Esophagus muscularis mucosa (tissue), 4 donors: Measurements from ENCODE around the gene BLACAT1. TPM values are rescaled to one million over a fixed set of nuclear protein-coding genes. Genes with fewer than 3 reads are reported as not detected.

ENCODE experiments used
- DNase-seq: peaks from one replicate; pipeline ENCODE4 v3.0.0-alpha.2; 2017; ENCODE audit errors: extremely low spot score
- H3K27ac ChIP-seq, 4 donors: fragments of 200-600 bp; sonication (generic); replicated peaks in 1 of 4; 1 replicate in 3 of 4; 2 replicates in 1 of 4; pipeline ENCODE4 v1.5.1; 2016 to 2019; ENCODE audit warnings: mild to moderate bottlenecking in 1 of 4
- H3K27me3 ChIP-seq, 4 donors: fragments of 200-600 bp; sonication (generic); one replicate each; pipeline versions ENCODE4 v1.5.1 to v1.6.0; 2016 to 2019
- H3K36me3 ChIP-seq, 4 donors: fragments of 200-600 bp; sonication (generic); one replicate each; pipeline ENCODE4 v1.5.1; 2016 to 2019
- H3K4me1 ChIP-seq, 4 donors: fragments of 200-600 bp; sonication (generic); one replicate each; pipeline ENCODE4 v1.5.1; 2016 to 2019
- H3K4me3 ChIP-seq, 4 donors: fragments of 200-600 bp; sonication (generic); 1 replicate in 2 of 4; 2 replicates in 2 of 4; pipeline ENCODE4 v1.5.1; 2016 to 2019; ENCODE audit warnings: mild to moderate bottlenecking in 4 of 4, moderate library complexity in 1 of 4
- H3K9me3 ChIP-seq, 4 donors: fragments of 200-600 bp; sonication (generic); 1 replicate in 3 of 4; 2 replicates in 1 of 4; pipeline ENCODE4 v1.5.1; 2016 to 2019
- EP300 ChIP-seq: sonication (generic); formaldehyde crosslinking; IDR thresholded peaks from one replicate; pipeline ENCODE4 v1.6.1; 2017; ENCODE audit warnings: antibody characterized with exemption
- POLR2A ChIP-seq: fragments of 450-650 bp; IDR thresholded peaks from one replicate; pipeline ENCODE4 v1.6.1; 2017; ENCODE audit warnings: antibody characterized with exemption, moderate library complexity, mild to moderate bottlenecking, low read depth
- POLR2AphosphoS5 ChIP-seq, 2 donors: sonication (generic); formaldehyde crosslinking; IDR thresholded peaks; one replicate each; pipeline ENCODE4 v1.6.1; 2017; ENCODE audit warnings: antibody characterized with exemption in 2 of 2
- WGBS: methylation state at CpG from one replicate; pipeline ENCODE4 v1.1.5; 2018; 5-methylcytosine and 5-hydroxymethylcytosine counted together
- intact Hi-C: fragments of 100-400 bp; cut with DNase I; formaldehyde crosslinking; loops from one replicate; pipeline ENCODE4 v1.15.1; 2023
- total RNA-seq, 4 donors: library from RNA; depleted of rRNA; stranded (reverse); fragments of >200 nt; gene quantifications; one replicate each; pipeline versions ENCODE4 v1.1.0 to v1.2.1, GENCODE V29; 2016
- TF ChIP-seq, protein P1 (sequence below), 3 experiments: fragments of 200-600 bp in 2 of 3; fragments of 450-650 bp in 1 of 3; sonication (generic) in 2 of 3; IDR thresholded peaks; one replicate each; pipeline ENCODE4 v1.5.1; 2017 to 2019; ENCODE audit warnings: antibody characterized with exemption in 3 of 3, mild to moderate bottlenecking in 2 of 3, moderate library complexity in 1 of 3

The BLACAT1 gene
- total RNA-seq, 4 donors from 2014 or later = not detected

DNA sequence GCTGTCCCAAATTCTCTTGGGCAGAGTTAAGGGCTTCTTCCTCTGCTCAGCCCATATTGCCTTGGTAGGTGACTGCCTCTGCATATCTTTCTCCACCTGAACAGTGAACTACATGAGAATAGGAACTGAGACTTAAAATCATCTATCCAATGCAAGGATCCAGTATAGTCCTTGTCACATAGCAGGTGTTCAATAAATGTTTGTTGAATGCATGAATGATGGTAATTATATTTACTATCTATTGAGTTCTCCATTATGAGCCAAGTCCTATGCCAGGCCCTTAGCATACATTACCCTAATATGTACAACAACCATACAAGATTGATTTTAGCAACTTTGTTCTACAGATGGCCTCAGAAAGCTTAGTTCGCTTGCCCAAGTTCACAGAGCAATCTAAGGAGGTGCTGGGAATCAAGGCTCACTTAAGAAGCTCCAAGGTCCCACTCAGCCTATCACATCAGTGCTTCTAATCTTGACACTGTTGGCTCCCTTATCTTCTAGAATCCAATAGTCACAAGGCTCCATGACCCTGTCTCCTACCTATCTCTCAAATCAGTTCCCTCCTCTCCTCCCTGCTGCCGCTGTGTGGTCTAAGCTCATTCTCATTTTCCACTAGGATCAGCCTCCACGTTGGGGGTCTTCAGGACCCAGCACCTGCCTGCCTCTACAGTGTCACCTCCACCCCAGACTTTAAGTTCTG lies 46.4 kb upstream of the BLACAT1 start:
- whole genome bisulfite sequencing = 95% methylated on average over 3 of the region's 3 CpGs
- no peak for TF ChIP-seq POLR2A
- no peak for TF ChIP-seq EP300
- TF ChIP-seq POLR2AphosphoS5 (IDR thresholded peaks at IDR 0.05) = no peak
- TF ChIP-seq, protein P1, sequence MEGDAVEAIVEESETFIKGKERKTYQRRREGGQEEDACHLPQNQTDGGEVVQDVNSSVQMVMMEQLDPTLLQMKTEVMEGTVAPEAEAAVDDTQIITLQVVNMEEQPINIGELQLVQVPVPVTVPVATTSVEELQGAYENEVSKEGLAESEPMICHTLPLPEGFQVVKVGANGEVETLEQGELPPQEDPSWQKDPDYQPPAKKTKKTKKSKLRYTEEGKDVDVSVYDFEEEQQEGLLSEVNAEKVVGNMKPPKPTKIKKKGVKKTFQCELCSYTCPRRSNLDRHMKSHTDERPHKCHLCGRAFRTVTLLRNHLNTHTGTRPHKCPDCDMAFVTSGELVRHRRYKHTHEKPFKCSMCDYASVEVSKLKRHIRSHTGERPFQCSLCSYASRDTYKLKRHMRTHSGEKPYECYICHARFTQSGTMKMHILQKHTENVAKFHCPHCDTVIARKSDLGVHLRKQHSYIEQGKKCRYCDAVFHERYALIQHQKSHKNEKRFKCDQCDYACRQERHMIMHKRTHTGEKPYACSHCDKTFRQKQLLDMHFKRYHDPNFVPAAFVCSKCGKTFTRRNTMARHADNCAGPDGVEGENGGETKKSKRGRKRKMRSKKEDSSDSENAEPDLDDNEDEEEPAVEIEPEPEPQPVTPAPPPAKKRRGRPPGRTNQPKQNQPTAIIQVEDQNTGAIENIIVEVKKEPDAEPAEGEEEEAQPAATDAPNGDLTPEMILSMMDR (IDR thresholded peaks at IDR 0.05) = no peak
- Histone ChIP-seq H3K9me3 (no peaks in the 10 kb centered on the region), H3K4me3 (no peak overlapping the region), H3K4me1 (peaks cover 21 to 39% (median 34%) of the 10 kb centered on the region in 4 donors), H3K27ac (no peak overlapping the region), H3K27me3 (peaks cover 0 to 13% (median 0%) of the 10 kb centered on the region in 4 donors), H3K36me3 (no peaks in the 10 kb centered on the region)
- intact Hi-C loops = no loop called here
- DNase-seq = no peak

DNA sequence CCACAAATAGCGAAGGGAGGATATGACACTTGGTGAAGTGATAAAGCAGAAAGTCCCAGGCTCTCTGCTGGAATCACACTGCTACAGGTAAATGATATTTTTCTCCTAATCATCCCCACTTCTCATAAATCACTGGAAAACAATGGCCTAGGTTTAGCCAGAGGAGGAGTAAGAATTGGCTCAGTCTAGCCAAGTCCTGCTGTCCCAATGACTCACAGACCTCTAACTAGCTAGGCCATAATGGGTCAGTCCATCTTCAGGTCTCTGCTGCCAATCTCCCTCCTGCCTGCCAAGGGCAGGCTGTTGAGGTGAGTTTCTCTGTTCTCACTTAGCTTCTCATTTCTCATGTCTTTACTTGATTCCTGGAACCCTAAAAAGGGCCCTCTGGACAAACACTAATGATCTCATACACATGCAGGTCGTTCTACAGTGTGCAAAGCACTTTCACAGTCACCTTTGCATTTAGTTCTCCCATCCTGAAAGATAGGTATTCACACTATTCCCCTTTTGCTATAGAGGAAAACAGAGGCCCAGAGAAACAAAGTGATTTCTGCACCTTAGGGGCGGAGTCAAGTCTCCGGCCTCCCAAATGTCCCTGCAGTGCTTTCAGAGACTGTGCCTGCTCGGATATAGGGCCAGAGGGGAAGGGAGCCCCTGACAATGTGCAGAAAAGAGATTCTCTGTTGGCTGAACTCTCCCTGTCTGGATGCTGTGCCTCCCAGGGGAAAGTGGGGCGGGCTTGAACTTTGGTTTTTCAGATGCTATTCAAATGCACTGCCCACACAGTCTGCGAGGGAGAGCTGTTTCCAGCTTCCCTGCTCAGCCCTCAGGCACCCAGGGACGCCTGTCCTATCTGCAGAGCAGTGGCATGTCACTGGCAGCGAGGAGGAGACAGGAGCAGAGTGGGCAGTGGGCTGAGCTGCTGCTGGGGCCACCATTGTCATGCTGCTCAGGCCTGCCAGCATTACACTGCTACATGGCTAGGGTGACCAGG lies 44.7 kb upstream of the BLACAT1 start:
- 59% methylated on average over 9 of the region's 9 CpGs for WGBS
- intact Hi-C loops = no loop called here
- Histone ChIP-seq H3K4me3 (no peak overlapping the region), H3K9me3 (no peaks in the 10 kb centered on the region), H3K27ac (no peak overlapping the region), H3K27me3 (peaks cover 0 to 6% (median 0%) of the 10 kb centered on the region in 4 donors), H3K4me1 (peaks cover 18 to 29% (median 23%) of the 10 kb centered on the region in 4 donors), H3K36me3 (no peaks in the 10 kb centered on the region)
- no peak for DNase-seq
- TF ChIP-seq POLR2A (no peak), EP300 (no peak), POLR2AphosphoS5 (IDR thresholded peaks at IDR 0.05) (no peak)
- TF ChIP-seq, protein P1 (IDR thresholded peaks at IDR 0.05) = no peak

DNA sequence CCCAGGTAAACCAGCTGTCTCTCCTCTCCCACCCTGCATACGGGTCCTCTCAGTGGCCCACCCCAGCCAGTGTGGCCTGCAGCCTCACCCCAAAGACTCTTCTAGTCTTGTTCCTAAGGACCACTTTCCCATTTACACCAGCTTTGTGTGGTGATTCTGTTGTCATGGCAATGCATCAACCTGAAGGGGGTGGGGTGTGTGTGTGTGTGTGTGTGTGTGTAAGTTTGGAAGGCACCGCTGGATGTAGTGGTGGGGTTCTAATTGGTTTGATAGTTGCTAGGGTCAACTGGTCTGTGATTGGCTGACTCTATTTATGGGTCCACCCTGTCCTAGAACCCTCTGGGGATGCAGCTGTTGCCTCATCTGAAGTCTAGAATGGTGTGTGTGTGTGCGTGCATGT lies 43.9 kb upstream of the BLACAT1 start:
- intact Hi-C loops = no loop called here
- Histone ChIP-seq H3K4me3 (no peak overlapping the region), H3K36me3 (no peaks in the 10 kb centered on the region), H3K4me1 (peaks cover 12 to 22% (median 18%) of the 10 kb centered on the region in 4 donors), H3K27me3 (no peaks in the 10 kb centered on the region), H3K27ac (no peak overlapping the region), H3K9me3 (no peaks in the 10 kb centered on the region)
- 64% methylated on average over 3 of the region's 3 CpGs for WGBS
- no peak for TF ChIP-seq POLR2AphosphoS5 (IDR thresholded peaks at IDR 0.05)
- TF ChIP-seq, protein P1 (IDR thresholded peaks at IDR 0.05) = no peak
- TF ChIP-seq EP300 = no peak
- TF ChIP-seq POLR2A = no peak
- no peak for DNase-seq

DNA sequence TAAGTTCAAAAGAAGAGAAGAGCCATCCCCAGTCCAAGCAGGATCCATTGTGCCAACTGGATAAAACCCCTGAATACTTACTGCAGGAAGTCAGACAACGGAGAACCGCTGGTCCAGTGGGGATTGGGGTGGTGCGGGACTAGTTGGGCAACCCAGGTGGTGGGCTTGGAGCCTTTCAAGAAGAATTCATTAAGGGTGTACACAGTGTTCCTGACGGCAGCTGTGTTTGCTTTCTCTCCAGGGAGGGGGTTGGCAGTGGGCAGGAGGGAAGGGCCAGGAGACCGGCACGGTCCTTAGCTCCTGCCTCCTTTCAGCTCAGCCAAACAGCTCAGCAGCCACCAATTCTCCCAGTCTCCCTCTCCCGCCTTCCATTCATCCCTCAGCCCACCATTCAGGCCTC lies 41.5 kb upstream of the BLACAT1 start:
- Histone ChIP-seq H3K27me3 (peaks cover 0 to 10% (median 0%) of the 10 kb centered on the region in 4 donors), H3K9me3 (no peaks in the 10 kb centered on the region), H3K36me3 (no peaks in the 10 kb centered on the region), H3K4me3 (no peak overlapping the region), H3K27ac (no peak overlapping the region), H3K4me1 (peaks cover 16 to 31% (median 25%) of the 10 kb centered on the region in 4 donors)
- TF ChIP-seq POLR2A (no peak), EP300 (no peak), POLR2AphosphoS5 (IDR thresholded peaks at IDR 0.05) (no peak)
- TF ChIP-seq, protein P1 (IDR thresholded peaks at IDR 0.05) = no peak
- intact Hi-C loops = no loop called here
- no peak for DNase-seq
- 85% methylated on average over 7 of the region's 7 CpGs for WGBS
